Measurements from ENCODE around the gene OPN4.

- TF ChIP-seq CTCF (IDR thresholded peaks at IDR 0.05) (no peak), POLR2A (IDR thresholded peaks at IDR 0.05) (no peak)
These were observed 7.4 kb upstream of the OPN4 start for GRCh38 chr10:86646933-86647332.
